MM.1S (cell line): ENCODE results near the gene TDRD6.

Experiments
- DNase-seq: peaks from one replicate; pipeline ENCODE4 v3.0.0-alpha.2; 2015
- H2AFZ ChIP-seq: fragments of 300-600 bp; sonication (generic); 2 replicates; pipeline ENCODE4 v1.6.0; 2016; ENCODE audit warnings: antibody characterized with exemption, low read length
- H3F3A ChIP-seq: fragments of 300-600 bp; sonication (generic); 2 replicates; pipeline ENCODE4 v1.6.1; 2016; ENCODE audit warnings: mild to moderate bottlenecking, antibody characterized with exemption, low read length, moderate library complexity, mixed read lengths; ENCODE audit not compliant: insufficient read depth
- H3K27ac ChIP-seq: fragments of 300-600 bp; sonication (generic); 2 replicates; pipeline ENCODE4 v1.5.1; 2016; ENCODE audit warnings: mild to moderate bottlenecking, low read length
- H3K27me3 ChIP-seq: fragments of 300-600 bp; sonication (generic); replicated peaks from 2 replicates; pipeline ENCODE4 v1.6.0; 2016; ENCODE audit warnings: low read length; ENCODE audit not compliant: insufficient read depth
- H3K36me3 ChIP-seq: fragments of 300-600 bp; sonication (generic); replicated peaks from 2 replicates; pipeline ENCODE4 v1.6.1; 2016; ENCODE audit warnings: mild to moderate bottlenecking, low read length, mixed read lengths; ENCODE audit not compliant: insufficient read depth
- H3K4me1 ChIP-seq: fragments of 300-600 bp; sonication (generic); 2 replicates; pipeline ENCODE4 v1.6.1; 2016; ENCODE audit warnings: low read length, mixed read lengths
- H3K4me2 ChIP-seq: fragments of 300-600 bp; sonication (generic); 2 replicates; pipeline ENCODE4 v1.6.0; 2016; ENCODE audit warnings: low read depth, low read length
- H3K4me3 ChIP-seq: fragments of 300-600 bp; sonication (generic); 2 replicates; pipeline ENCODE4 v1.5.1; 2016; ENCODE audit warnings: low read length, mixed read lengths
- H3K79me2 ChIP-seq: fragments of 300-600 bp; sonication (generic); 2 replicates; pipeline ENCODE4 v1.6.1; 2016; ENCODE audit warnings: mixed run types, low read length, mixed read lengths
- H3K9ac ChIP-seq: fragments of 300-600 bp; sonication (generic); 2 replicates; pipeline ENCODE4 v1.6.1; 2016; ENCODE audit warnings: low read length, mixed read lengths
- H3K9me2 ChIP-seq: fragments of 300-600 bp; sonication (generic); replicated peaks from 2 replicates; pipeline ENCODE4 v1.6.1; 2016; ENCODE audit warnings: mild to moderate bottlenecking, low read length, mixed read lengths; ENCODE audit not compliant: insufficient read depth
- H3K9me3 ChIP-seq: fragments of 300-600 bp; sonication (generic); replicated peaks from 2 replicates; pipeline ENCODE4 v1.6.1; 2016; ENCODE audit warnings: mild to moderate bottlenecking, low read length, mixed read lengths; ENCODE audit not compliant: insufficient read depth
- H4K20me1 ChIP-seq: fragments of 300-600 bp; sonication (generic); 2 replicates; pipeline ENCODE4 v1.6.1; 2016; ENCODE audit warnings: mild to moderate bottlenecking, low read length, moderate library complexity, mixed read lengths; ENCODE audit not compliant: insufficient read depth
- CTCF ChIP-seq: fragments of 300-600 bp; sonication (generic); IDR thresholded peaks from 2 replicates; pipeline ENCODE4 v1.5.1; 2016; ENCODE audit warnings: antibody characterized with exemption, low read length, mixed read lengths
- EZH2 ChIP-seq: fragments of 300-600 bp; sonication (generic); optimal IDR thresholded peaks from 2 replicates; pipeline ENCODE3; 2017; ENCODE audit warnings: low read depth, mild to moderate bottlenecking, antibody characterized with exemption, low read length, mixed read lengths
- EZH2phosphoT487 ChIP-seq: fragments of 300-600 bp; sonication (generic); IDR thresholded peaks from 2 replicates; pipeline ENCODE4 v1.6.1; 2018; ENCODE audit warnings: antibody characterized with exemption, low read length

The TDRD6 gene

GRCh38 chr6:46661483-46661882, 26.2 kb upstream of the TDRD6 start:
- no peaks in the 10 kb centered on the region for H3K9me3 ChIP-seq
- H3K27me3 ChIP-seq = no peaks in the 10 kb centered on the region
- no peaks in the 10 kb centered on the region for H3K36me3 ChIP-seq
- H3K27ac ChIP-seq = no peak overlapping the region
- H3K4me1 ChIP-seq = no peaks in the 10 kb centered on the region
- no peak for TF ChIP-seq EZH2
- no peak for TF ChIP-seq EZH2phosphoT487
- no peak for TF ChIP-seq CTCF
- H3K9me2 ChIP-seq = no peaks in the 10 kb centered on the region
- H3F3A ChIP-seq = no peaks in the 10 kb centered on the region
- H3K4me2 ChIP-seq = no peak overlapping the region
- H3K4me3 ChIP-seq = no peak overlapping the region
- no peaks in the 10 kb centered on the region for H3K79me2 ChIP-seq
- H2AFZ ChIP-seq = no peak overlapping the region
- no peak for DNase-seq
- no peak overlapping the region for H3K9ac ChIP-seq
- no peaks in the 10 kb centered on the region for H4K20me1 ChIP-seq

DNA sequence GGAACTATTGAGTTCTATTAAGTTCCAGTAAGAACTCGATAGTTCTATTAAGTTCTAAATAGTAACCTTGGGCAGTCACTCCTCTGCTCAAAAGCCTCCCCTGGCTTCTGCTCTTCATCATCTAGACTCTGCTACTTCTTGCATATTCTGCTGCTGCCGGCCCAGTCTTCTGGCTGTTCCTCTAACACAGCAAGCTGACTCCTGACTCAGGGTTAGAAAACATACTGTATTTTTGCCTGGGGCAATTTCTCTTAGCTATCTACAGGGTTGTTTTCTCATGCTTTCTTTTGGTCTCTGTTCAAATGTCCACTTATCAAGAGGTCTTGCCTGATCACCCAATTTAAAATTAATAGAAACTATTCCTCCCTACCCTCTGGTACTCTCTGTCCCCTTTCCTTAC, 20.3 kb upstream of the TDRD6 start:
- no peaks in the 10 kb centered on the region for H3K4me1 ChIP-seq
- no peaks in the 10 kb centered on the region for H3K9me3 ChIP-seq
- no peaks in the 10 kb centered on the region for H3K36me3 ChIP-seq
- H3K79me2 ChIP-seq = no peaks in the 10 kb centered on the region
- H4K20me1 ChIP-seq = no peaks in the 10 kb centered on the region
- no peaks in the 10 kb centered on the region for H3K27me3 ChIP-seq
- H3K4me3 ChIP-seq = no peak overlapping the region
- H3K27ac ChIP-seq = no peak overlapping the region
- DNase-seq = no peak
- no peak overlapping the region for H3K9ac ChIP-seq
- TF ChIP-seq CTCF = no peak
- TF ChIP-seq EZH2phosphoT487 = no peak
- no peak for TF ChIP-seq EZH2
- no peaks in the 10 kb centered on the region for H3K9me2 ChIP-seq
- H3F3A ChIP-seq = no peaks in the 10 kb centered on the region
- H3K4me2 ChIP-seq = no peak overlapping the region
- H2AFZ ChIP-seq = no peak overlapping the region

DNA sequence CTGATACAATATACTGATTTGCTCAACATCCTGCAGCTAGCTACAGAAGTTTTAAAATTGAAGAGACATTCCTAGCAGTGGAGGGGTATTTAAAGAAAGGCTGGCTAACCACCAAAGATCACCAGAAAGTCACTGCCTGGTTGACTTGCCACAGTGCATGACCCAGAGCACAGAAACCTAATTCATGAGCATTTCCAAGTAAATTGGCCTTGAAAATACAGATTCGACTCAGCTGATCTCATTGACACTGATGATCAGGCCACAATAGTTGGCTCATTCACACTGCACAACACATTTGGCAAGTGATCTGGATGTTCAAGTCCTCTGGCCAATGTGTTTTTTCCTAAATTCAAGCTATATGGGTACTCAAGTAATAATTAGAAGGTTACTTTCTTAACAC, 13.3 kb upstream of the TDRD6 start:
- H3K27me3 ChIP-seq = no peaks in the 10 kb centered on the region
- H3K79me2 ChIP-seq = no peaks in the 10 kb centered on the region
- no peak for DNase-seq
- H3K4me2 ChIP-seq = no peak overlapping the region
- H4K20me1 ChIP-seq = no peaks in the 10 kb centered on the region
- no peak overlapping the region for H3K4me3 ChIP-seq
- H3K36me3 ChIP-seq = no peaks in the 10 kb centered on the region
- TF ChIP-seq CTCF (no peak), EZH2phosphoT487 (no peak), EZH2 (no peak)
- H3K4me1 ChIP-seq = no peaks in the 10 kb centered on the region
- no peak overlapping the region for H2AFZ ChIP-seq
- H3K9me3 ChIP-seq = no peaks in the 10 kb centered on the region
- no peak overlapping the region for H3K27ac ChIP-seq
- no peaks in the 10 kb centered on the region for H3F3A ChIP-seq
- H3K9me2 ChIP-seq = no peaks in the 10 kb centered on the region
- no peak overlapping the region for H3K9ac ChIP-seq
